HepG2 (cell line): ENCODE results near the gene URGCP. TPM values are rescaled to one million over a fixed set of nuclear protein-coding genes. Genes with fewer than 3 reads are reported as not detected.
A peak's percentile ranks its signal among the peaks of the same experiment; 100 is the strongest.

Source experiments
- AKNA ChIP-seq: sonication (generic); formaldehyde crosslinking; IDR thresholded peaks from 2 replicates; pipeline ENCODE4 v1.4.0; 2020; ENCODE audit warnings: missing genetic modification reagents, borderline replicate concordance
- BATF2 ChIP-seq: sonication (generic); formaldehyde crosslinking; IDR thresholded peaks from 2 replicates; pipeline ENCODE4 v1.8.0; 2022; ENCODE audit warnings: mild to moderate bottlenecking, missing genetic modification reagents, moderate library complexity
- CERS6 ChIP-seq: sonication (generic); formaldehyde crosslinking; IDR thresholded peaks from 2 replicates; pipeline ENCODE4 v1.5.0; 2020; ENCODE audit warnings: missing genetic modification reagents
- GTF2F1 ChIP-seq: fragments of 150-350 bp; IDR thresholded peaks from 2 replicates; pipeline ENCODE4 v1.6.1; 2014; ENCODE audit warnings: low read length
- HMGA1 ChIP-seq: sonication (generic); formaldehyde crosslinking; conservative IDR thresholded peaks from 2 replicates; pipeline ENCODE4 v1.4.0; 2020; ENCODE audit warnings: missing genetic modification reagents
- IKZF1 ChIP-seq: fragments of 450-650 bp; IDR thresholded peaks from 2 replicates; pipeline ENCODE4 v1.7.1; 2016
- NFKB2 ChIP-seq: sonication (generic); formaldehyde crosslinking; IDR thresholded peaks from 2 replicates; pipeline ENCODE4 v1.4.0; 2020; ENCODE audit warnings: missing genetic modification reagents, borderline replicate concordance
- NFKBIZ ChIP-seq: IDR thresholded peaks from 2 replicates; pipeline ENCODE4 v1.6.1; 2018; ENCODE audit warnings: missing genetic modification reagents, missing compliant biosample characterization
- RARG ChIP-seq: sonication (generic); formaldehyde crosslinking; IDR thresholded peaks from 2 replicates; pipeline ENCODE4 v1.4.0; 2020; ENCODE audit warnings: low read depth, mild to moderate bottlenecking, missing genetic modification reagents
- RBM39 ChIP-seq: fragments of 200-400 bp; formaldehyde crosslinking; IDR thresholded peaks from one replicate; pipeline ENCODE4 v1.6.1; 2018; ENCODE audit warnings: antibody characterized with exemption, mild to moderate bottlenecking, low read depth, low read length; ENCODE audit not compliant: poor library complexity, severe bottlenecking
- REPIN1 ChIP-seq: sonication (generic); formaldehyde crosslinking; IDR thresholded peaks from 2 replicates; pipeline ENCODE4 v1.8.0; 2022; ENCODE audit warnings: missing genetic modification reagents, low read depth, mild to moderate bottlenecking, borderline replicate concordance
- SALL1 ChIP-seq: sonication (generic); formaldehyde crosslinking; IDR thresholded peaks from 2 replicates; pipeline ENCODE4 v1.8.0; 2022; ENCODE audit warnings: mild to moderate bottlenecking, missing genetic modification reagents
- STAG1 ChIP-seq: sonication (generic); formaldehyde crosslinking; IDR thresholded peaks from 2 replicates; pipeline ENCODE4 v1.4.0; 2020; ENCODE audit warnings: missing genetic modification reagents
- ZBTB33 ChIP-seq: sonication (generic); formaldehyde crosslinking; IDR thresholded peaks from 2 replicates; pipeline ENCODE4 v1.4.0; 2020; ENCODE audit warnings: missing genetic modification reagents
- ZFP1 ChIP-seq: IDR thresholded peaks from 2 replicates; pipeline ENCODE4 v1.6.1; 2016
- ZNF512 ChIP-seq: sonication (generic); formaldehyde crosslinking; IDR thresholded peaks from 2 replicates; pipeline ENCODE4 v1.4.0; 2020; ENCODE audit warnings: mild to moderate bottlenecking, missing genetic modification reagents
- ZNF672 ChIP-seq: sonication (generic); formaldehyde crosslinking; IDR thresholded peaks from 2 replicates; pipeline ENCODE4 v1.8.1; 2022; ENCODE audit warnings: missing genetic modification reagents
- ZNF792 ChIP-seq: IDR thresholded peaks from 2 replicates; pipeline ENCODE4 v1.6.1; 2016
- polyA plus RNA-seq, 8 experiments: library from polyadenylated mRNA; depleted of rRNA in 3 of 8; stranded (reverse) in 7 of 8; unstranded in 1 of 8; fragments of >200 nt; fragmentation: Illumina TruSeq in 4 of 8; extraction: Trizol in 4 of 8; gene quantifications; 2 replicates each; pipeline versions ENCODE4 v1.2.1 to v1.2.3, GENCODE V29; 2011 to 2016; ENCODE audit warnings: low read depth in 4 of 8, missing spikeins in 1 of 8, mixed read lengths in 1 of 8; ENCODE audit not compliant: insufficient read depth in 1 of 8
- total RNA-seq, 5 experiments: library from RNA; depleted of rRNA; stranded (reverse); fragments of >200 nt; fragmentation: Illumina TruSeq; extraction: Trizol; gene quantifications; 2 replicates each; pipeline ENCODE4 v1.2.3, GENCODE V29; 2016; ENCODE audit warnings: low read depth in 1 of 5

The URGCP gene
- total and polyA plus RNA-seq, 2 of the 13 experiments (the other 11 are each of a cell fraction or from before 2014, with no cell fraction given) = 22.3 to 25.8 TPM

- no peak; the same call in 1 of the 2 replicates for TF ChIP-seq ZNF512 (CRISPR knock-in tag)
- peak; percentile 33 for TF ChIP-seq ZNF792 (CRISPR knock-in tag)
- no peak for TF ChIP-seq HMGA1 (CRISPR knock-in tag)
- peak; percentile 30 for TF ChIP-seq RBM39
- no peak for TF ChIP-seq GTF2F1
- TF ChIP-seq AKNA (CRISPR knock-in tag) = no peak
- no peak for TF ChIP-seq ZBTB33 (CRISPR knock-in tag)
- TF ChIP-seq REPIN1 (CRISPR knock-in tag) = peak; percentile 90
- TF ChIP-seq NFKBIZ (CRISPR knock-in tag) = 0 out of 2 replicates have a peak, but pooled peaks have one; percentile 54
- TF ChIP-seq ZFP1 = 0 out of 2 replicates have a peak, but pooled peaks have one; percentile 2
- no peak for TF ChIP-seq IKZF1
- no peak for TF ChIP-seq CERS6 (CRISPR knock-in tag)
- peak; percentile 91 for TF ChIP-seq SALL1 (CRISPR knock-in tag)
- TF ChIP-seq BATF2 (CRISPR knock-in tag) = peak; percentile 55; the same call in 1 of the 2 replicates
- TF ChIP-seq ZNF672 (CRISPR knock-in tag) = no peak
- peak; percentile 89; the same call in 1 of the 2 replicates for TF ChIP-seq NFKB2 (CRISPR knock-in tag)
- no peak for TF ChIP-seq RARG (CRISPR knock-in tag)
- TF ChIP-seq STAG1 (CRISPR knock-in tag) = 0 out of 2 replicates have a peak, but pooled peaks have one; percentile 2
These were observed 19.8 kb upstream of the URGCP start, which contains the start of gene UBE2D4 (continued) for GRCh38 chr7:43925984-43926797.
